Cardiac fibroblast (primary cell): Measurements from ENCODE around the gene CNTNAP2.

Experiments
- DNase-seq, 2 donors: peaks; one replicate each; pipeline versions ENCODE4 v3.0.0 to v3.0.0-alpha.2; 2010; ENCODE audit warnings: low read depth in 2 of 2
- H3K4me3 ChIP-seq, 2 donors: replicated peaks in 1 of 2; 1 replicate in 1 of 2; 2 replicates in 1 of 2; pipeline ENCODE4 v1.5.1; 2011; ENCODE audit warnings: low read depth in 2 of 2, low read length in 2 of 2, mild to moderate bottlenecking in 2 of 2, moderate library complexity in 1 of 2
- CTCF ChIP-seq: IDR thresholded peaks from one replicate; pipeline ENCODE4 v1.5.1; 2011; ENCODE audit warnings: low read depth, mild to moderate bottlenecking, low read length, inconsistent platforms

Gene CNTNAP2

GRCh38 chr7:148135116-148135515, 2018.5 kb downstream of the CNTNAP2 start:
- no peak overlapping the region for H3K4me3 ChIP-seq
- DNase-seq: peak in 1 of 2 donors; percentile 26
- TF ChIP-seq CTCF: no peak

GRCh38 chr7:148135997-148136396, 2019.4 kb downstream of the CNTNAP2 start:
- no peak for DNase-seq
- no peak for TF ChIP-seq CTCF
- H3K4me3 ChIP-seq: no peak overlapping the region

DNA sequence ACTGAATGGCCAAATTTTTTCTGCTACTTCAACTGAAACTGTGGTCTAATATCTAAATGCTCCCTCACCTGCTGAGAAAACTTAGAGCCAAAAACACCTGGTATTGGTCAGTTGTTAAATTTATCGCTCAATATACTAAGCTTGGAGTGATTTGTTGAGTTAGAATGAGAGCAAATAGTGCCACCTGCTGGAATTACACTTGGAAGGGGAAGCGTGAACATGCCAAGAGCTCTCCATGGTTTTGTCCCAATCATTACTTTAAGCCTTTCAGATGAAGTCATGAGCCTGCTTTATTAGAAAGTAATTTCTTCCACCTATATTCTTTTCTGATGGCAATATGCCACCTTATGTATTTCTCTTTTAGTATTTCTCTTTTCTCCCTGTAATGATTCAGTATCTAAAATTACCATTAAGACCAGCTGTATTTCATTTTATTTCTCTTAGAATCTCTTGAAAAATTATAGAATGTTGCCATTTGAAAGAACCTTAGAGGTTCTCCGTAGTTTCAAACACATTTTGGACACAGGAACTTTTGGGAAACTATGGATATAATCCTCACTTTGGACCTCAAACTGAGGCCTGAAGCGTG, 2026.2 kb downstream of the CNTNAP2 start:
- DNase-seq: peak; percentile 59 to 64
- H3K4me3 ChIP-seq: no peak overlapping the region
- TF ChIP-seq CTCF: peak; percentile 44

GRCh38 chr7:148144827-148145226, 2028.2 kb downstream of the CNTNAP2 start:
- no peak for TF ChIP-seq CTCF
- no peak overlapping the region for H3K4me3 ChIP-seq
- no peak for DNase-seq

DNA sequence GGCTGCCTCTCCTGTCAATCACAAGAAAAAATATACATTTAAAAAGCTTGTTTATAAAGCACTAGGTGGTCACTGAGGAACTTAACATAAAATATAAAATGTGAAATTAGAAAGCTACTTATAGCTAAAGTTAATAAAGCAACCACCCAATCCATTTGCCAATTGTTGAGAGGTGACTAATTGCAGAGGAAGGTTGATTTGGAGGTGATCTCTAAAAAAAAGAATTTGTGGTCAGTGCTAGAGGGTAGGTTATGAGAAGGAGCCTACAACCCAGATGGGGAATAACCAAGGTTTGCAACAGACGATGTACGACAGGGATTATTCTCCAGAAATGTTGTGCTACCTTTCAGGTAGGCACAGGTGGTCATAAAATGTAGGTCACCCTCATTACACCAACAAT, 2029.7 kb downstream of the CNTNAP2 start:
- no peak for TF ChIP-seq CTCF
- no peak overlapping the region for H3K4me3 ChIP-seq
- DNase-seq: no peak

- H3K4me3 ChIP-seq: no peak overlapping the region
- no peak for TF ChIP-seq CTCF
- DNase-seq: no peak
These were observed 2030.8 kb downstream of the CNTNAP2 start for GRCh38 chr7:148147438-148147837.

GRCh38 chr7:148148456-148148855, 2031.9 kb downstream of the CNTNAP2 start:
- H3K4me3 ChIP-seq: no peak overlapping the region
- no peak for DNase-seq
- TF ChIP-seq CTCF: no peak
